HL-60 (cell line): ENCODE data around the gene SLC7A14.

ENCODE experiments used
- DNase-seq, 2 experiments: peaks; one replicate each; pipeline ENCODE4 v3.0.0-alpha.2; 2010 to 2020; ENCODE audit warnings: low read depth in 1 of 2, low spot score in 1 of 2
- H3K27ac ChIP-seq: fragments of 250-450 bp; sonication (Bioruptor Pico); replicated peaks from 2 replicates; pipeline ENCODE4 v1.5.1; 2020; ENCODE audit warnings: mild to moderate bottlenecking, moderate library complexity
- H3K27me3 ChIP-seq: fragments of 250-450 bp; sonication (Bioruptor Pico); 2 replicates; pipeline ENCODE4 v1.5.1; 2021; ENCODE audit warnings: mild to moderate bottlenecking, moderate library complexity; ENCODE audit not compliant: insufficient read depth, poor library complexity, severe bottlenecking
- H3K4me3 ChIP-seq: replicated peaks from 2 replicates; pipeline ENCODE4 v1.5.1; 2011; ENCODE audit warnings: mild to moderate bottlenecking, control low read depth, low read length; ENCODE audit not compliant: insufficient read depth
- GABPA ChIP-seq: IDR thresholded peaks from 2 replicates; pipeline ENCODE4 v1.6.1; 2012; ENCODE audit warnings: low read depth
- POLR2AphosphoS5 ChIP-seq: IDR thresholded peaks from 2 replicates; pipeline ENCODE4 v1.6.1; 2012; ENCODE audit warnings: low read depth
- REST ChIP-seq: IDR thresholded peaks from 2 replicates; pipeline ENCODE4 v1.6.1; 2012; ENCODE audit warnings: low read depth; ENCODE audit not compliant: insufficient replicate concordance
- SPI1 ChIP-seq: IDR thresholded peaks from 2 replicates; pipeline ENCODE4 v1.6.1; 2012; ENCODE audit warnings: low read depth, mild to moderate bottlenecking, borderline replicate concordance
- TF ChIP-seq, protein P1 (sequence below): IDR thresholded peaks from one replicate; pipeline ENCODE4 v1.5.1; 2011; ENCODE audit warnings: low read length, control low read depth, inconsistent platforms; ENCODE audit not compliant: insufficient read depth

SLC7A14 gene

DNA sequence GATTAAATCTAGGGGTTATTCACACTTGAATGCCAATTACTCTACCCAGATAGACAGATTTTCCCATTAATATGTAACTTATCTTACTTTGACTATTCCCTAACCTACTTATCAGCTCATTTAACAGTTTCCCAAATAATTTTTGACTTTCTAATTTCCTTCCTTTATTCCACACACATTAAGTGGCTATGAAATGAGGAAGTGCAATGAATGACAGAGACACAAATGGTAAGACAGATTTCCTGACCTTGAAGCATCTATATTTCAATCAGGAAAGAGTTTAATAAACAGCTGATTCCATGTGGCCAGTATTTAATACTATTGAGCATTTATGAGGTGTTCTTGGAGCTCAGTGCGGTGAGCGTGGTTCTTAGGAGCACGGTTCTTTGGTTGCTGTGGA is 78.8 kb downstream of the SLC7A14 start:
- peaks cover 6% of the 10 kb centered on the region for H3K27me3 ChIP-seq
- no peak overlapping the region for H3K4me3 ChIP-seq
- no peak for DNase-seq
- H3K27ac ChIP-seq = no peak overlapping the region
- TF ChIP-seq REST (no peak), POLR2AphosphoS5 (no peak), GABPA (no peak), SPI1 (peak; percentile 93)
- TF ChIP-seq, protein P1, sequence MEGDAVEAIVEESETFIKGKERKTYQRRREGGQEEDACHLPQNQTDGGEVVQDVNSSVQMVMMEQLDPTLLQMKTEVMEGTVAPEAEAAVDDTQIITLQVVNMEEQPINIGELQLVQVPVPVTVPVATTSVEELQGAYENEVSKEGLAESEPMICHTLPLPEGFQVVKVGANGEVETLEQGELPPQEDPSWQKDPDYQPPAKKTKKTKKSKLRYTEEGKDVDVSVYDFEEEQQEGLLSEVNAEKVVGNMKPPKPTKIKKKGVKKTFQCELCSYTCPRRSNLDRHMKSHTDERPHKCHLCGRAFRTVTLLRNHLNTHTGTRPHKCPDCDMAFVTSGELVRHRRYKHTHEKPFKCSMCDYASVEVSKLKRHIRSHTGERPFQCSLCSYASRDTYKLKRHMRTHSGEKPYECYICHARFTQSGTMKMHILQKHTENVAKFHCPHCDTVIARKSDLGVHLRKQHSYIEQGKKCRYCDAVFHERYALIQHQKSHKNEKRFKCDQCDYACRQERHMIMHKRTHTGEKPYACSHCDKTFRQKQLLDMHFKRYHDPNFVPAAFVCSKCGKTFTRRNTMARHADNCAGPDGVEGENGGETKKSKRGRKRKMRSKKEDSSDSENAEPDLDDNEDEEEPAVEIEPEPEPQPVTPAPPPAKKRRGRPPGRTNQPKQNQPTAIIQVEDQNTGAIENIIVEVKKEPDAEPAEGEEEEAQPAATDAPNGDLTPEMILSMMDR = no peak

DNA sequence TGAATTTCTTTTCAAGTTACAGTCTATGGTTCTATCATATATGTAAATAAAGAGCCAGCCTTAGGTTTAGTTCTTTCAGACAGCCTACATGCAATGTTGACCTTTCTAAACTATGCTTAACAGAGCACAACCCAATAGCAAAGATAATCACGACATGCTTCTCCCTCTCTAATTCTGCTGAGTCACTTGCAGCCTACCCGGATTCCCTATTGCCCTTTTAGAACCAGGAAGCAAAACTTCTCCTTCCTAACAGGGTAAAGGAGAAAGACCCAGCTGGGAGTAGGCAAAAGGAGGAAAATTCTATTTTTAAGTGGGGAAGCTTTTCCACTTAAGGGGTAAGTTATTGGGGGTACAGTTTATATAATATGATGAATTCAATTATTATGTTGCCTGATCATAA is 79.3 kb downstream of the SLC7A14 start:
- Histone ChIP-seq H3K4me3 (no peak overlapping the region), H3K27me3 (peaks cover 6% of the 10 kb centered on the region), H3K27ac (no peak overlapping the region)
- TF ChIP-seq REST (no peak), POLR2AphosphoS5 (no peak), GABPA (no peak), SPI1 (no peak)
- TF ChIP-seq, protein P1 = no peak
- no peak for DNase-seq

- TF ChIP-seq POLR2AphosphoS5 (no peak), REST (no peak), SPI1 (no peak), GABPA (no peak)
- TF ChIP-seq, protein P1 = no peak
Measured at GRCh38 chr3:170502297-170502696, 83.6 kb downstream of the SLC7A14 start.

More at GRCh38 chr3:170502297-170502696, 83.6 kb downstream of the SLC7A14 start:
- peaks cover 6% of the 10 kb centered on the region for H3K27me3 ChIP-seq
- H3K27ac ChIP-seq = no peak overlapping the region
- H3K4me3 ChIP-seq = no peak overlapping the region
- no peak for DNase-seq
